ENCODE data around the gene GRM4.

Gene GRM4

GRCh38 chr6:34074064-34074742 lies 71.7 kb downstream of the GRM4 start:
- no peak for TF ChIP-seq CTCF (IDR thresholded peaks at IDR 0.05; ENCODE audit: low read length, missing control alignments)
- DNase-seq (ENCODE audit: low read depth), result no peak
- no peak overlapping the region for H3K4me3 ChIP-seq (replicated peaks; ENCODE audit: low read depth, low read length)

DNA sequence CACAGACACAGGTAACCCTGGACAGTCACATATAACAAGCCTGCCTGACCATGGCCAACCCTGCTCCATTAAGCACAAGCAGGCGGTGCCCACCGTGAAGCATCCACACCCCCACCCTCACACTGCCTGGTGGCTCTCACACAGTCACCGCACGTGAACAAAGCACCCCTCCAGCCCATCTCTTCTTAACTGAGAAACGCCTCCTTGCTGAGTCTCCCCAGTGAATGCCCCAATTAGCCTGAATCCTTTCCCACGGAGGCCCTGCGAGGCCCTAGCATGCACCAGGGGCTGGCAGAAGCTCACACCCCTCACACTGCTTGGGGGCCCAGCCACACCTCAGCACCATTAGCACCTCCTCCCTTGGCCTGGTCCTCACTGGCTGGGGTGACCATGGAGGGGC lies 72.3 kb downstream of the GRM4 start:
- no peak for TF ChIP-seq CTCF (IDR thresholded peaks at IDR 0.05; ENCODE audit: low read length, missing control alignments)
- DNase-seq (ENCODE audit: low read depth), result no peak
- H3K4me3 ChIP-seq (replicated peaks; ENCODE audit: low read depth, low read length), result no peak overlapping the region

- H3K4me3 ChIP-seq (replicated peaks; ENCODE audit: low read depth, low read length), result no peak overlapping the region
- DNase-seq (ENCODE audit: low read depth), result no peak
- TF ChIP-seq CTCF (IDR thresholded peaks at IDR 0.05; ENCODE audit: low read length, missing control alignments), result no peak
Measured at GRCh38 chr6:34072727-34073126, 73.2 kb downstream of the GRM4 start.

GRCh38 chr6:34071884-34072379 lies 74.0 kb downstream of the GRM4 start:
- DNase-seq (ENCODE audit: low read depth), result no peak
- no peak for TF ChIP-seq CTCF (IDR thresholded peaks at IDR 0.05; ENCODE audit: low read length, missing control alignments)

DNA sequence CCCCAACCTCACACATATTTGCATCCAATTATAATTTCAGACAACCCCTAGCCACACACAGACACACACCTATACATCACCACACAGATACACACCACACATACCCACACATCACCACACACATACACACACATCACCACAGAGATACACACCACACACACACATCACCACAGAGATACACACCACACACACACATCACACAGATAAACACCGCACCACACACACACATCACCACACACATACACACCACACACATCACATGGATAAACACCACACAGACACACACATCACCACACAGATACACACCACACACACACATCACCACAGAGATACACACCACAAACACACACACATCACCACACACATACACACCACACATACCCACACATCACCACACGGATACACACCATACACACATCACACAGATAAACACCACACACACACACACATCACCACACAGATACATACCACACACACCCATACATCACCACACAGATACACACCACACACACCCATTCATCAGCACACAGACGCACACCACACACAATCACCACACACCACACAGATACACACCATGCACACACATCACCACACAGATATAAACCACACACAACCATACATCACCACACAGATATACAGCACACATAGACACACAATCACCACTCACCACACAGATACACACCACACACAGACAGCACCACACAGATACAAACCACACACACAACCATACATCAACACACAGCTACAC lies 74.6 kb downstream of the GRM4 start:
- TF ChIP-seq CTCF (IDR thresholded peaks at IDR 0.05; ENCODE audit: low read length, missing control alignments), result no peak
- no peak for DNase-seq (ENCODE audit: low read depth)
- H3K4me3 ChIP-seq (replicated peaks; ENCODE audit: low read depth, low read length), result no peak overlapping the region

More at GRCh38 chr6:34071884-34072379, 74.0 kb downstream of the GRM4 start:
- H3K4me3 ChIP-seq (replicated peaks; ENCODE audit: low read depth, low read length), result no peak overlapping the region

GRCh38 chr6:34070315-34071135 lies 75.4 kb downstream of the GRM4 start:
- TF ChIP-seq CTCF (IDR thresholded peaks at IDR 0.05; ENCODE audit: low read length, missing control alignments), result no peak
- H3K4me3 ChIP-seq (replicated peaks; ENCODE audit: low read depth, low read length), result no peak overlapping the region
- DNase-seq (ENCODE audit: low read depth), result peak; percentile 6
